NK-92 (cell line): Measurements from ENCODE around the gene HEPHL1.

Experiments used
- DNase-seq: peaks from one replicate; lab custom pipeline; 2025; ENCODE audit not compliant: unreplicated experiment; lab: John Stamatoyannopoulos, UW

HEPHL1 gene

DNA sequence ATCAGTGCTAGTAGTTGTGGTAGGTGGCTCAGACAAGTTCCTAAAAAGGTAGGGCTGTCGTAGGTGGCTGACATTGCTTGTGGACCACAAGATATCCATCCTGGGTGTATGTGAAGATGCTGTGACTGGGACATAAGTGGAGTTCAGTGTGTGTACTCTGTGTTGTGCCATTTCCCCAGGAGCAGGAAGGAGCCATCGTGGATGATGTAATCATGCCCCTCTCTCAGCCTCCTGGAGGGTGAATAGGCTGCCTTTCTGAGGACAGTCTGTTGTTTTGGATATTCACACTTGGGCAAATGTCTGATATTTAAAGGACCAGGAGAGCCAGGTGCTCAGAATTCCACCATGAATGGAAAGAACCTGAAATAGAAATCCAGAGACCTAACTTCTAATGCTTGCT is 2.7 kb downstream of the HEPHL1 start:
- DNase-seq = no peak

DNA sequence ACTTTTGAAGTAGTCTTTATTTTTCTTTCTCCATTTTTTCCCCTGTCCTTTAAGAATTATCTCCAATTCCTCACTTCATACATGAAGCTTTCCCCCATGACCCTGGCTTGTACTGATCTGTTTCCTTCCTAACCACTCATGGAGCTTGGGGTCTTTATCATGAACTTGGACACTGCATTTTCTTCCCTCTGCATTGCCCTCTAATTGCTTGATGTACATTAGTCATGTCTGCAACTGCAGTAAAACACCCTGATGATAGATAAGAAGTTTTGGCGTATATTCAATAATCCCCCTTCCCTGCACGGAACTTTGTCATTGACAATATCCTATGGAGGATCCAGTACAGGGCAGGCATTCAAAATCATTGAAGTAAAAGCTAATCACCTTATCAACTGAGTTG is 3.4 kb downstream of the HEPHL1 start:
- DNase-seq = no peak

DNA sequence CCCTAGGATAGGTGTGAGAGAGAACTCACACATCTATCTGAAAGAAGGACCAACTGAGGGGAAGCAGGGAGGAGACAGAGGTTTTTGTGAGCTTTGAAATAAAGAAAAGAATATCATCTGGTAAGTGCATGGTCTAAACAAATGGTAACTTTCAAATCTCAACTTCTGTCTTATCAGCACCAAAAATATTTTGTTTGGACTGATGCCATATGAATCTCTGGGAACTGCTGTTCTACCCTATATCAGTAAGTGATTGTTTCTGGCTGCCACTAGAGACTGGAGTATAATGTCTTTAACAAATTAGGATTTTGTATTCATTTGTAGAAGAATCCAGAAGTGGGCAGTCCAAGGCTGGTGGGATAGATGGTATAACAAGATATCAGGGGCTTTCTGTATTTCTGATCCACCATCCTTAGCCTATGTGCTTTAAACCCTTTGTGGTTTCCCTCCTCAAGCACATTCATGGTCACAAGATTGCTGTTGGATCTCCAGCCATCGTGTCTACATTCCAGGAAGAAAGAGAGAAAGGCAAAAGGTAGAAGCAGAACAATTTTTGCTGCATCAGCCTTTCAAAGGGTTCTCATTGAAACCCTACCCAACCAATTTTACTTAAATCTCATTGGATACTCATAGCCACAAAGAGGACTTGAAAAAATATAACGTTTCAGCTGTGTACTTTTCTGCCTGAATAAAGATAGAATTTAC is 4.7 kb downstream of the HEPHL1 start:
- DNase-seq = no peak

DNA sequence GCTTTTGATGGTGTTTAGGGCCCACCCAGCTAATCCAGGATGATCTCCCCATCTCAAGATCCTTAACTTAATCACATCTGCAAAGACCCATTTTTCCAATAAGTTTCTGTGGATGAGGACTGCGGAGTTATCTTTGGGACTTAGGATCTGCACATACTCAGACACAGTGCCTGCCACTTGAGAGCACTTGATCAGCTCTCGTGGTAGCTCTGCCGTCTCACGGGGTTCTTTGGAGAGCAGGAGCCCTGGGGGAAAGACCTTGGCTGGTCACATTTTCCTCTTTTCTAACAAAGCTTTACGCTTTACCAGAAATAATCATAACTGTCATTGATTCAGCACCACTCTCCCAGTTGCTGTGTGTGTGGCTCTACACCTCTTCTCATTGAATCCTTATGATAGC is 6.1 kb downstream of the HEPHL1 start:
- no peak for DNase-seq

DNA sequence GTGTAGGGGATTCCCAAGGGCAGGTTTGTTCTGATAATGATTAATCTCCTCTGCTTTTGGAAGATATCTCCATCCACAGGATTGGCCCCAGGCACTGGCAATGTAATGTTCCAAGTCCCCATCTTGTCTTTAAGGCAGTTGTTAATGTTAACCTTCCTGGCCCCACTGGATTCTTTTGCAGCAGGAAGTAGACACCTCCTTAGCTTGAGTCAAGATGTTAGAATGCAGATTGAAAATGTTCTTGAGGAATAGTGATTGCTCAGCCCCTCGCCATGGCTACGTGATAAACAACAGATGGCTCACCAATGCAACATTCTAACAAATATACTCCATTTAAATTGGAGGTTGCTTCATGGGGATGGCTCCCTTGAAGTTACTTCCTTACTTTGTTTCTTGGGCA is 7.3 kb downstream of the HEPHL1 start:
- DNase-seq = no peak

- DNase-seq = no peak
These were observed 8.9 kb downstream of the HEPHL1 start for GRCh38 chr11:94030059-94030458.

- DNase-seq = no peak
These were observed 10.5 kb downstream of the HEPHL1 start for GRCh38 chr11:94031625-94032024.

GRCh38 chr11:94032066-94032465 is 10.9 kb downstream of the HEPHL1 start:
- DNase-seq = no peak

GRCh38 chr11:94032725-94033124 is 11.6 kb downstream of the HEPHL1 start:
- DNase-seq = no peak

GRCh38 chr11:94034207-94034606 is 13.1 kb downstream of the HEPHL1 start:
- no peak for DNase-seq

GRCh38 chr11:94036096-94036495 is 14.9 kb downstream of the HEPHL1 start:
- DNase-seq = no peak

GRCh38 chr11:94043241-94043640 is 22.1 kb downstream of the HEPHL1 start:
- DNase-seq = no peak

GRCh38 chr11:94046796-94047195 is 25.6 kb downstream of the HEPHL1 start:
- no peak for DNase-seq

DNA sequence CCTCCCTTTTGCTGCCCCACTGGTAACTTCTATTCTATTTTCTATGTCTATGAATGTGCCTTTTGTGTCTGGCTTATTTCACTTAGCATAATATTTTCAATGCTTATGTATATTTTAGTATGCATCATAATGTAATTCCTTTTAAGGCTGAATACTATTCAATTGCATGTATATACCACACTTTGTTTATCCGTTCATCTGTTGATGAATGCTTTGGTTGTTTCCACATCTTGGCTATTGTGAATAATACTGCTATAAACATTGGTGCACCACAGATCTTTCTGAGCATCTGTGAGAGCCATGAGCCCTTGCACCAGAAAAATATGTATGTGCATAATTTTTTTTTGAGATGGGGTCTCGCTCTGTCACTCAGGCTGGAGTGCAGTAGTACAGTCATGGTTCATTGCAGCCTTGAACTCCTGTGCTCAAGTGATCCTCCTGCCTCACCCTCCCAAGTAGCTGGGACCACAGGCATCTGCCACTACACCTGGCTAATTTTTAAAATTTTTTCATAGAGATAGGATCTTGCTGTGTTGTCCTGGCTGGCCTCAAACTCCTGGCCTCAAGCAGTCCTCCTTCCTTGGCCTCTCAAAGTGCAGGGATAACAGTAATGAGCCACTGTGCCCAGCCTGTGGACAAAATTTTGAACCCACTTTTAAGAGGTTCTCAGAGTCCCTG is 27.0 kb downstream of the HEPHL1 start:
- no peak for DNase-seq

GRCh38 chr11:94049351-94049750 is 28.2 kb downstream of the HEPHL1 start:
- no peak for DNase-seq

- no peak for DNase-seq
These were observed 37.5 kb downstream of the HEPHL1 start for GRCh38 chr11:94058630-94059029.

- no peak for DNase-seq
These were observed 37.9 kb downstream of the HEPHL1 start for GRCh38 chr11:94059065-94059464.

DNA sequence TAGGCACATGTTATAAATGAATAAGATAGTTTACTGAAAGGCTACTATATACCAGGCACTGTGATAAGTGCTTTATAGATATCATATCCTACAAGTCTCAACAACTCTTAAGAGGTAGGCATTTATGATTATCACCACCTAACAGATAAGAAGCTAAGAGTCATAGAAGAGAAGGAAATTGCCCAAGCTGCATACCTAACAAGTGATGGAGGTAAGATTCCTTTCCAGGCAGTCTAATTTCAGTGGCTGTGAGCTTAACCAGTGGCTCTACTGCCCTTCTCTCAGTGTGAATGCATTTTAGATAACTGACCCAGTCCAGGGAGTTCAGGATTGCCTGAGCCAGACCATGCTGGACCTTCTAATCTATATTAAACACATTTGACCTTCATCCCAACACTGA is 39.2 kb downstream of the HEPHL1 start:
- no peak for DNase-seq

DNA sequence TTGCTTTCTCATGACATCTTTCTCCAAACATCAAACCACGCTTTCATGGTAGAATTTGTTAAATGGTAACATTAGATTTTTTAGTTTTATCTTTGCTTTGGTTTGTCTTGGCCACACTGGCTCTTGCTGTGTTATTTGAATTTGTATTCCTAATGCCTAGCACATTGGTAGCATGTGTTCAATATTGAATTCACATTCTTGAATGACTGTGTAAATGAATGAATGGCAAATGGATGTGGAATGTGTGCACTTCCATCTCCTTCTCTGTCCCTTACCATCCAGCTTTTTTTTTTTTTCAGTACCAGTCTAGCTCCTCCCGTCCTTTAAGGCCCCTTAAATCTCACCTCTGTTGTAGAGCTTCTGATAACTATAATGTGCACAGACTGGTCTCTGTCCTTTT is 41.2 kb downstream of the HEPHL1 start:
- no peak for DNase-seq

- DNase-seq = no peak
These were observed 45.8 kb downstream of the HEPHL1 start for GRCh38 chr11:94066901-94067429.

DNA sequence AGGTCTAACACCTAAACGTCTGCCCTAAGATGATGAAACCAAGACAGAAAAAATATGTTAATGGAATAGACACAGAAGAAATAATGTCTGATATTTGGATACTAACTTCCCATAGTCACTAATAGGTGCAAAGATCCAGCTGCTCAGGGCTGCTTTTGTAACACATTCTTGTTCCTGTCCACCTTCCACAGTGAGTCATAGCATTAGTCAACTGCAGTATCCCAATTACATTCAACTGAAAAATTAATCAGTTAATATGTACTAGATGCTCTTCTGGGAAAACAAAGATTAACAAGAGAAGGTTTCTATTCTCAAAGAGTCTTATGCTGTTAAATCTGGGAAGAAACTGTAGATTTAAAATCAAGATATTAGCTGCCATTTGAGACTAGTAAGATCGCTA is 47.6 kb downstream of the HEPHL1 start:
- DNase-seq = no peak

- DNase-seq = no peak
These were observed 56.6 kb downstream of the HEPHL1 start for GRCh38 chr11:94077552-94078293.
